Measurements from ENCODE around the gene DBH.
"Not testable (repeated sequence)": the region's sequence is repeated elsewhere in the genome, so short reads cannot be mapped to it uniquely, and the experiment has no call there.

Gene DBH

GRCh38 chr9:133666845-133667244 lies 30.7 kb downstream of the DBH start:
- no peak for DNase-seq (ENCODE audit: low spot score)

GRCh38 chr9:133667759-133668450 lies 31.7 kb downstream of the DBH start:
- DNase-seq (ENCODE audit: low spot score): no peak

- DNase-seq (ENCODE audit: low spot score): no peak
These were observed 33.1 kb downstream of the DBH start for GRCh38 chr9:133669182-133669801.

GRCh38 chr9:133670466-133670865 lies 34.3 kb downstream of the DBH start:
- no peak for DNase-seq (ENCODE audit: low spot score)

DNA sequence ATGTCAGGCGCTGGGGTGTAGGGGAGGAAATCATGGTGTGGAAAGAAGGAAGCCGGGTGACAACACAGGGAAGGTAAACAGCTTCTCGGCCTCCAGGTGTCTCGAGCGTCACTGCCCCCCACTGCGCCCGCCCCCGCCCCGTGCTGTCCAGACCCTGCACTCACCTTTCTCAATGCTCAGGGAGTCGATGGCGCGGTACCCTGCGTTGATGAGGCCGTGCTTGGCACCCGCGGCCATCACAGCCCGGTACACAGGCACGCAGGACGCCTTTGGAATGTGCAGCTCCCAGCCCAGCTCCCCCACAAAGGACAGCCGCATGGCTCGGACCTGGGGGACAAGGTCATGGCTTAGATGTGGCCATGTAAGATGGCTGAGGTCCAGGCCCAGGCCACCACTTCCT lies 35.2 kb downstream of the DBH start:
- no peak for DNase-seq (ENCODE audit: low spot score)

DNA sequence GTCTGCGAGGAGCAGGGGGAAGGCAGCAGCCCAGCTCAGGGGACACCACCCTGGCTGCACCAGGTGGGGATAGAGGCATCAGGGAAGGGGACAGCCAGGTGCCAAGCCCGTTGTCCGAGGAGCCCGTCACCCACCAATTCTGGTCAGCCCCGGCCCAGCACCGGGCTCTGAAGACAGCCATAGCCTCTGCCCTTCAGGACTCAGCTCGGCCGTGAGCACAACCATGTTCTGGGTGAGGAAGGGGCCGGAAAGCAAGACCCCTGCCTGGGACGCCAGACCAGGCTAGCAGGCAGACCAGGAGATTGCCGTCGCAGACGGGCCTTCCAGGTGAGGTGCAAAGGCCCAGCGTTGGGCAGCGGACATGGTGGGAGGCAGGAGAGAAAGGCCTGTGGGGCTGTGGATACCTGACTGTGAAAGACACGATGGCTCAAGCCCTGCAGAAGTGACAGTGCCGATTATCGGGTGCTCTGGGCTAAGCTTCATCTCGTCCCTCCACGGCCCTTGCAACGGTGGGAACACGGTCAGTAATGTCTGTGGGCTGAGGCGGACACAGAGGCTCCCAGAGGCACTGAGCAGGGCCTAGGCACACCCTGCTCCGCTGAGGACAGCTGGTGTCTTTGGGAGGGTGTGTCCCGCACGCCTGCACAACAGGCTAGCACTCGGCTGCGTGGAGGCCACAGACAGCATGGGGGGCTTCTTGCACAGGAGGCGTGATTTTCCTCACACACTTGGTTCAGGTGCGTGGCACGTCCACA lies 36.5 kb downstream of the DBH start:
- DNase-seq (ENCODE audit: low spot score): no peak

- no peak for DNase-seq (ENCODE audit: low spot score)
These were observed 37.1 kb downstream of the DBH start for GRCh38 chr9:133673258-133673655.

DNA sequence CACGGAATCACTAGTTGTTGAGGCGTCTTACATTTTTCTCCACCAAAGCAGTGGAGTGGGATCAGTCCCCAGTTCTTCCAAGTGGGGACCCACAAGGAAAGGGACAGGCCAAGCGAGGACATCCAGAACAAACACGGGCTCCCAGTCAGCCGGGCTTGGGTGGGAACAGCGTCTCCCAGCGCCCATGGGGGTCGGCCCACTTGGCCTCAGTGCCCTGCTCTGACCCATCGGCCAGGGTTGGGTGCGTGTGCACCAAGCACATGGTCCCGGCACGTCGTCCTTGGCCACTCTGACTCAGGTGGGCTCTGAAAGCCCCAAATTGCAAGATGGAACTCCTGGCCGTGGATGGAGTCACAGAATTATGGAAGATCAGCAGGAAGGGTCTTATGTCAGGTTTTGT lies 37.9 kb downstream of the DBH start:
- no peak for DNase-seq (ENCODE audit: low spot score)

GRCh38 chr9:133675796-133676195 lies 39.6 kb downstream of the DBH start:
- DNase-seq (ENCODE audit: low spot score): not testable (repeated sequence)

DNA sequence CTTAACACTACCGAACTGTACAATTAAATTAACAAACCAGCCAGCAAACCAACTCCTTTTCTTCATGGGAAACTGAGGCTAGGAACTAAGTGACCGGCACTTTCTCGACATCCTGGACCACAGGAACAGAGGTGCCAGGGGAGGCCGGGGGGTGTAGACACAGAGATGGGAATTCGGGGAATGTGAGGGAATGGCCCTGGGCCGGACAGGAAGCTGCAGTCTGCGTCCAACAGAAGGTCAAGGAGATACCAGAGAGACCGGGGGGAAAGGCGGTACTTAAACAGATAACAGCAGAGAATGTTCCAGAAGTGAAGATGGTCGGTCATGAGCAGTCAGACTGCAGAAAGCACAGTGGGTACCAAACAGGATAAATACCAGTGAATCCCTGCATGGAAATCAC lies 40.3 kb downstream of the DBH start:
- no peak for DNase-seq (ENCODE audit: low spot score)

DNA sequence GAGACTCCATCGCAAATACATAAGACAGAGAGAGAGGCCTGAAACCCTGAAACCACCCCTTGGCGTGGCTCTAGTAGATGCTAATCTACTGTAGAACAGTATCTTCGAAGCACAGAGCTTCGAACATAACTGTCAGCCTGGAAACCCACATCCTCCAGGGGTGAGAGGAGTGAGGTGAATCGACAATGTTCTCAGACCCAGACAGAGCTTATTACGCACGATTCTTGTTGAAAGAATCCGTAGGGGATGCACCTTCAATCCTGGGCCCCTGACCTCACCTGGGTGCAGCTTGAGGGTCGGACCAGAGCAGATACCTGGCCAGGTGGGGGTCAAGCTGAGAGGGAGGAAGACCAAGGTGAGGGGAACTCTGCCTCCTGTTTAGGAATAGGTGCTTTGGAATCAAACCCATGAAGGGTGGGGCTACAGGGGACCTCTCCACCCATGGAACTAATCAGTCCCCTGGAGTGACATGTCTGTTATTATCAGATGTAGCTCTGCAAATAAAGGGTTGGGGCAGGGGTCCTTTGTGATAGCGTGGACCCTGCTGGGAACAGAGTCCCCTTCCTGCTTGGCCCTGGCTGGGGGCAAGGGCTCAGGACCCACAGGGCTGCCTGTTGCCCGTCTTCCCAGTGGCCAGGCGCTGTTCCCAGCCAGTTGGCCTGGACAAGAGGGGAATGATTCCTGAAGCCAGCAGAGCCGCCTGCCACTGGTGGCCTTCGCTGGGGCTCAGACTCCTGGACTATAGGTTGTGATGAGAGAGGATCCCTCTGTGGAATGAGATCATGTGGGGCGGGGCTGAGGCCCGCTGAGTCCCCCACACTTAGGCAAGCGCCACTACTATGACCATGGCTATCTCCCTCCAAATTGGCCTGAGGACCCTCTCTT lies 41.2 kb downstream of the DBH start:
- no peak for DNase-seq (ENCODE audit: low spot score)

- DNase-seq (ENCODE audit: low spot score): no peak
These were observed 42.9 kb downstream of the DBH start for GRCh38 chr9:133679056-133679455.

- DNase-seq (ENCODE audit: low spot score): no peak
These were observed 43.4 kb downstream of the DBH start for GRCh38 chr9:133679466-133680061.

- DNase-seq (ENCODE audit: low spot score): no peak
These were observed 44.2 kb downstream of the DBH start for GRCh38 chr9:133680250-133680975.

DNA sequence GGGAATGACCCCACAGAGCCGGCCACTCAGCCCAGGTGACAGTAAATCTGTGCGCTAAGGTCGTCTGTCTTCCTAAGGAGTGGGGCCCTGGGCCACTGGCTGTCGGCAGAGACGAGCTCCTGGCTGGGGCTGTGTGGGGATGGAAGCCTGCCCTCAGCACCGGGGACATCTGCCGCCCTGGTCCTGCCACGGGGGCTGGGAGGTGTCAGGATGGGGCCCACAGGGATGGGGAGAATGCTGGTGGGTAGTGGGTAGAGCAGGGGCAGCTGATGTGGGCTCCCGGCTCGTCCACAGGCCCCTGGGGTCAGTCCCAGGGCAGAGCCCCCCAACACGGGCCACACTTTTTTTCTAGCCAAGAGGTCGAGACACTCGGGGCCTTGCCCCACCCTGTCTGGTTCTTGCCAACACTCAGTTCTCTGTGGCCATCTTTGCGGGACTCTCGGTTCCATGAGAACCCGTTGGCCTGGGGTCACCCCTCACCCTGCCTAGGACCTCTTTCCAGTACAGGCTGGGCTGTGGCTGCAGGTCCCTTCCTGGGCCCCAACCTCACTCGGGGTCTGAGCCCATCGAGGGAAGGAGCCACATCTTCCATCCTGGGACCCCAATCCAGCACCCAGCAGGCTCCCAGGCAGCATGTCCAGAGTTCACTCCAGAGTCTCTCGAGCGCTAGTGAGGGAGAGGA lies 45.0 kb downstream of the DBH start:
- no peak for DNase-seq (ENCODE audit: low spot score)

- no peak for DNase-seq (ENCODE audit: low spot score)
These were observed 45.6 kb downstream of the DBH start for GRCh38 chr9:133681658-133682306.

DNA sequence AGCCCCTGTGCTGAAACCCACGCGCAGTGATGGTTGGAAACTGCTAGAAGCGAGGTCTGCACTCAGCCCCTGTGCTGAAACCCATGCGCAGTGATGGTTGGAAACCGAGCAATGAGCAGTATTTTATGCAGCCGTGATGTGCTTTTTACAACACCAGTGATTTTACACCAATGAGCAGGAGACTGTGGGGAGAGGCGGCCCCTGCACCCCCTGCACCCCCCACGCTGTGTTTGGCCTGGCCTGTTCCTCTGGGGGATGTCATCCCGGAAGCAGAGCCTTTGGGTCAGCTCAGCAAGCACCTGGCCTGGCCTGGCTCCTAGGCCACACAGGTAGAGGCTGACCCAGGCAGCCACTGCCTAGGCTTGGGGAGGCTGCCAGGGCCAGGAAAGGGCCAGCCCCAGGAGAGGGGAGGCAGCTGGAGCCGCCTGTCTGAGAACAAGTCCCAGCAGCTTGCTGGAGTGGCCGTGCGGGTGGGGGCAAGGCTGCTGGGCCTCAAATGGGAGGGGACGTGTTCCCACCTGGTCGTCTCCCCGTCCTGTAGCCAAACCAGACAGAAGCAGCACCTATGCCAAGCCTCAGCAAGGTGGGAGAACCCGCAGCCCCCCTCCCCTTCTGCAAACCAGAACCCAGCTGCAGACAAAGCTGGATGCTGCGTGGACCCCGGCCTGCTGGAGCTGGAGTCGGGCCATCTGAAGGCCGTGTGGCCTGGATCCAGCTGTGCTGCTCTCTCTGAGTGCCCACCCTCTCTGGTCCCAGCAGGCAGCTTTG lies 46.8 kb downstream of the DBH start:
- DNase-seq (ENCODE audit: low spot score): no peak

DNA sequence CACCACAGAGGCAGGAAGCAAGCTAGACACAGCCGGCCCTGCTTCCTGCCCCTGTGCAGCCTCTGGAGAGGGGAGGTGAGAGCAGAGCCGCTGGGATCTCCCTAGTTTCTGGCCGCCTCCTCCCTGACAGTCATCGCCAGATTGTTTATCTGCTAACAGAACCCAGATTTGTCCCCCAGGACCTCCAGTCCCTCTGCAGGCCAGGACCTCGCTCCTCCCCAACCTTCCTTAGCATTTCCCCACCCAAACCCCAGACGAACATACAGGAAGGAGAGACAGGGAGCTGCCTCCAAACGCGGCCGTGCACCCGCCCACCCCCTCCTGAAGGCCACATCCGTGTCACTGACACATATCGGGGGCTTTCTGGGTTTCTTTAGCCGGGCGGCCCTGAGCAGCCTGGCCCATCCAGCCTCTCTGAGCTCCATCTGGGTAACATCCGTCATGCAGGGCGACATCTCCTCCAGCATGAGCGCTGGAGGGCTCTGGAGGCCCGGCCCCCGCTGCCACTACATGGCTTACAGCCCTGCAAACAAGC lies 47.5 kb downstream of the DBH start:
- DNase-seq (ENCODE audit: low spot score): peak; percentile 75

Measured in kidney capillary endothelial cell (primary cell).